Measurements from ENCODE around the gene TYROBP.

- no peak for TF ChIP-seq CTCF (IDR thresholded peaks at IDR 0.05; ENCODE audit: insufficient read depth, low read length, poor library complexity, severe bottlenecking)
- no peak for TF ChIP-seq EZH2phosphoT487 (conservative IDR thresholded peaks at IDR 0.05; ENCODE audit: low read length)
These were observed 22.2 kb downstream of the TYROBP start for GRCh38 chr19:35885904-35886303.

Measured in SU-DHL-6 (cell line).